HCT116 (cell line): Measurements from ENCODE around the gene FRA10AC1. TPM values are rescaled to one million over a fixed set of nuclear protein-coding genes. Genes with fewer than 3 reads are reported as not detected.

Experiments
- ATAC-seq: fragments of 200-7000 bp; cut with Tn5 transposase; 2 replicates; pipeline ENCODE4 v1.9.1; 2020; ENCODE audit warnings: mild to moderate bottlenecking, moderate library complexity
- BruUV-seq: library from RNA; stranded (reverse); fragments of 400-500 nt; replicated peaks from 2 replicates; lab custom pipeline; 2021; lab: Mats Ljungman, UMichigan
- CTCF ChIA-PET: fragments of 300-600 bp; sonication (Branson Sonifier 250); formaldehyde crosslinking; loops from one replicate; lab custom pipeline; 2021; ENCODE audit warnings: antibody characterized with exemption; lab: Charles Lee
- POLR2A ChIA-PET: fragments of 300-600, 350-600 bp; sonication (Branson Sonifier 250); formaldehyde crosslinking; loops from one replicate; lab custom pipeline; 2021; ENCODE audit warnings: antibody characterized with exemption; lab: Charles Lee
- RAD21 ChIA-PET, 2 experiments: fragments of 300-600 bp; sonication (Branson Sonifier 250); formaldehyde crosslinking; loops; one replicate each; lab custom pipeline; 2023; ENCODE audit warnings: low total read pairs in 2 of 2; ENCODE audit not compliant: uncharacterized antibody in 2 of 2, unreplicated experiment in 2 of 2, low non-redundant PET in 1 of 2; lab: Charles Lee
- DNase-seq: peaks from one replicate; pipeline ENCODE4 v3.0.0-alpha.2; 2010; ENCODE audit warnings: low read depth, low spot score
- H2AFZ ChIP-seq: fragments of 200-600 bp; shearing (Covaris generic), sonication (generic); 2 replicates; pipeline ENCODE4 v1.6.1; 2017; ENCODE audit warnings: low read depth, mixed run types, mixed read lengths, antibody characterized with exemption, low read length; ENCODE audit not compliant: poor library complexity, severe bottlenecking
- H3K27ac ChIP-seq: 2 replicates; pipeline ENCODE4 v1.5.1; 2012; ENCODE audit warnings: low read depth, low read length
- H3K27me3 ChIP-seq: fragments of 200-600 bp; sonication (generic); 2 replicates; pipeline ENCODE4 v1.6.1; 2016; ENCODE audit warnings: mixed run types, low read length, mixed read lengths; ENCODE audit not compliant: insufficient read depth
- H3K36me3 ChIP-seq, 2 experiments: fragments of 200-500 bp in 1 of 2; fragments of 200-600 bp in 1 of 2; sonication (Bioruptor generic) in 1 of 2; sonication (generic) in 1 of 2; 2 replicates each; pipeline versions ENCODE4 v1.5.1 to v1.6.1; 2014 to 2016; ENCODE audit warnings: low read length in 2 of 2, inconsistent platforms in 1 of 2, mixed read lengths in 1 of 2, mixed run types in 1 of 2; ENCODE audit not compliant: insufficient read depth in 2 of 2, control insufficient read depth in 1 of 2
- H3K4me1 ChIP-seq, 2 experiments: fragments of 200-600 bp in 1 of 2; sonication (generic) in 1 of 2; 2 replicates each; pipeline versions ENCODE4 v1.5.1 to v1.6.1; 2012 to 2017; ENCODE audit warnings: low read length in 2 of 2, inconsistent platforms in 1 of 2, mild to moderate bottlenecking in 1 of 2, mixed read lengths in 1 of 2, mixed run types in 1 of 2, moderate library complexity in 1 of 2; ENCODE audit not compliant: insufficient read depth in 2 of 2, control insufficient read depth in 1 of 2
- H3K4me2 ChIP-seq: fragments of 200-600 bp; sonication (generic); 2 replicates; pipeline ENCODE4 v1.6.1; 2017; ENCODE audit warnings: mixed run types, low read length, mixed read lengths
- H3K4me3 ChIP-seq, 2 experiments: fragments of 200-600 bp in 1 of 2; sonication (generic) in 1 of 2; replicated peaks in 1 of 2; 2 replicates each; pipeline ENCODE4 v1.5.1; 2011 to 2016; ENCODE audit warnings: low read length in 2 of 2, control low read depth in 1 of 2, low read depth in 1 of 2, mild to moderate bottlenecking in 1 of 2, mixed read lengths in 1 of 2, mixed run types in 1 of 2
- H3K79me2 ChIP-seq: fragments of 200-600 bp; sonication (generic); 2 replicates; pipeline ENCODE4 v1.6.1; 2017; ENCODE audit warnings: mild to moderate bottlenecking, mixed run types, low read length, moderate library complexity, mixed read lengths; ENCODE audit not compliant: insufficient read depth
- H3K9ac ChIP-seq: fragments of 200-600 bp; sonication (generic); 2 replicates; pipeline ENCODE4 v1.6.1; 2016; ENCODE audit warnings: low read length, mixed read lengths
- H3K9me2 ChIP-seq: fragments of 200-600 bp; sonication (generic), shearing (Covaris generic); 2 replicates; pipeline ENCODE4 v1.6.1; 2017; ENCODE audit warnings: mixed run types, mild to moderate bottlenecking, moderate library complexity; ENCODE audit not compliant: insufficient read depth
- H3K9me3 ChIP-seq, 2 experiments: fragments of 200-500 bp in 1 of 2; fragments of 200-600 bp in 1 of 2; sonication (Bioruptor generic) in 1 of 2; sonication (generic) in 1 of 2; 2 replicates each; pipeline ENCODE4 v1.6.1; 2014 to 2017; ENCODE audit warnings: low read length in 2 of 2, mixed read lengths in 2 of 2, inconsistent platforms in 1 of 2, low read depth in 1 of 2, mild to moderate bottlenecking in 1 of 2, mixed run types in 1 of 2, moderate library complexity in 1 of 2; ENCODE audit not compliant: control insufficient read depth in 1 of 2, insufficient read depth in 1 of 2
- H4K20me1 ChIP-seq: fragments of 200-600 bp; sonication (generic), shearing (Covaris generic); 2 replicates; pipeline ENCODE4 v1.6.1; 2017; ENCODE audit warnings: mixed run types, mild to moderate bottlenecking, moderate library complexity; ENCODE audit not compliant: insufficient read depth
- CEBPB ChIP-seq: IDR thresholded peaks from 2 replicates; pipeline ENCODE4 v1.6.1; 2012; ENCODE audit warnings: low read depth
- EZH2phosphoT487 ChIP-seq: fragments of 200-600 bp; IDR thresholded peaks from 2 replicates; pipeline ENCODE4 v1.6.1; 2018; ENCODE audit warnings: antibody characterized with exemption, borderline replicate concordance
- FOSL1 ChIP-seq: IDR thresholded peaks from 2 replicates; pipeline ENCODE4 v1.6.1; 2012; ENCODE audit warnings: low read depth
- JUND ChIP-seq: IDR thresholded peaks from 2 replicates; pipeline ENCODE4 v1.6.1; 2012
- POLR2A ChIP-seq: IDR thresholded peaks from 2 replicates; pipeline ENCODE4 v1.7.0; 2011; ENCODE audit warnings: borderline replicate concordance; ENCODE audit not compliant: insufficient read depth, insufficient read length; ENCODE audit errors: extremely low read depth
- POLR2AphosphoS5 ChIP-seq: IDR thresholded peaks from 2 replicates; pipeline ENCODE4 v1.6.1; 2011; ENCODE audit warnings: mild to moderate bottlenecking, low read depth, low read length, moderate library complexity
- RAD21 ChIP-seq: IDR thresholded peaks from 2 replicates; pipeline ENCODE4 v1.6.1; 2012; ENCODE audit warnings: low read depth, mild to moderate bottlenecking
- SIN3A ChIP-seq: IDR thresholded peaks from 2 replicates; pipeline ENCODE4 v1.6.1; 2012; ENCODE audit warnings: low read depth
- SRF ChIP-seq: IDR thresholded peaks from 2 replicates; pipeline ENCODE4 v1.6.1; 2012; ENCODE audit warnings: low read depth
- TCF7L2 ChIP-seq: IDR thresholded peaks from 2 replicates; pipeline ENCODE4 v1.7.0; 2011; ENCODE audit warnings: borderline replicate concordance, inconsistent platforms; ENCODE audit not compliant: insufficient read depth, insufficient read length; ENCODE audit errors: extremely low read depth
- YY1 ChIP-seq: IDR thresholded peaks from 2 replicates; pipeline ENCODE4 v1.6.1; 2011; ENCODE audit warnings: low read length, low read depth, moderate library complexity, mild to moderate bottlenecking; ENCODE audit not compliant: insufficient replicate concordance; ENCODE audit errors: extremely low read depth
- ZFX ChIP-seq: fragments of 450-650 bp; IDR thresholded peaks from 2 replicates; pipeline ENCODE4 v1.6.1; 2017
- ZNF274 ChIP-seq: fragments of 200-500 bp; sonication (Bioruptor generic); IDR thresholded peaks from 2 replicates; pipeline ENCODE4 v1.6.1; 2014; ENCODE audit warnings: mild to moderate bottlenecking, low read depth, low read length, inconsistent platforms
- intact Hi-C: fragments of 100-400 bp; cut with micrococcal nuclease; formaldehyde crosslinking; loops from 2 replicates; pipeline ENCODE4 v1.10.0; 2022
- total RNA-seq: library from RNA; stranded (reverse); gene quantifications from one replicate; pipeline ENCODE4 v1.2.1, GENCODE V29; 2021; ENCODE audit not compliant: unreplicated experiment
- TF ChIP-seq, protein P1 (sequence below): IDR thresholded peaks from 2 replicates; pipeline ENCODE4 v1.6.1; 2012; ENCODE audit warnings: low read depth
- TF ChIP-seq, protein P2 (sequence below): IDR thresholded peaks from 2 replicates; pipeline ENCODE4 v1.6.1; 2012

The FRA10AC1 gene
- total RNA-seq, 1 experiment from 2014 or later = 21.9 TPM

DNA sequence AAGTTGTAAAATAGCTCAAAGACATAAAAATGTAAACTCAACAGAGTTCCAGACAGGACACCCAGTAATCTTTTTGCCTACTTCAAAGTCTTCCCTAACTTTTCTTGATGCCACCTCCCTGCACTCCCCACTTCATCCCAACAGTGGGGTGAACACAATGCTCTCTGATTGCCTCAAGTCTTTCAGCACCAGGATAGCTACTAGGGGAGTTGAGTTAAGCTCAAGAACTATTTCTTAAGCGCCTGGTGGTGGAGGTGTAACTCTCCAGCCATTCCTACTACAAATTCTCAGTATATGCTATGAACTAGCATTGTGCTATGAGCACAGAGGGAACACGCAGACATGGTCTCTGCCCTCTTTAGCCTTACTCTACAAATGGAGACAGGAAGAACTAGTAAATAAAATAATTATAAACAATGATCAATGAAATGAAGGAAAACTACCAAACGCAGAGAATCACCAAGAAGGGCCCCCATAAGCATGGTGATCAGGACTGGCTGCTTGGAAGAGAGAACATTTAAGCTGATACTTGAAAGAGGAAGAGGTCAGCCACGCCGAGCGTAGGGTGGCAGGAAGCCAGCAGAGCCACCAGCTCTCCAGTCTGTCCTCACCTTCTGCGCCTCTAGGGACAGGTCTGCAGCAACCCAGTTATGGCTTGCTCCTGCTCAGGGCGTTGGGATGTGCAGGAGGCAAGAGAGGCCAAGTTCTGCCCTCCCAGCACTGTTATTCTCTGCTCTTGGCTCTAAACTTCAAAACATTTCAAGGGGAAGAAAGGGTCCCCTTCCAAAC is 16.7 kb upstream of the FRA10AC1 start (continued):
- TF ChIP-seq, protein P1, sequence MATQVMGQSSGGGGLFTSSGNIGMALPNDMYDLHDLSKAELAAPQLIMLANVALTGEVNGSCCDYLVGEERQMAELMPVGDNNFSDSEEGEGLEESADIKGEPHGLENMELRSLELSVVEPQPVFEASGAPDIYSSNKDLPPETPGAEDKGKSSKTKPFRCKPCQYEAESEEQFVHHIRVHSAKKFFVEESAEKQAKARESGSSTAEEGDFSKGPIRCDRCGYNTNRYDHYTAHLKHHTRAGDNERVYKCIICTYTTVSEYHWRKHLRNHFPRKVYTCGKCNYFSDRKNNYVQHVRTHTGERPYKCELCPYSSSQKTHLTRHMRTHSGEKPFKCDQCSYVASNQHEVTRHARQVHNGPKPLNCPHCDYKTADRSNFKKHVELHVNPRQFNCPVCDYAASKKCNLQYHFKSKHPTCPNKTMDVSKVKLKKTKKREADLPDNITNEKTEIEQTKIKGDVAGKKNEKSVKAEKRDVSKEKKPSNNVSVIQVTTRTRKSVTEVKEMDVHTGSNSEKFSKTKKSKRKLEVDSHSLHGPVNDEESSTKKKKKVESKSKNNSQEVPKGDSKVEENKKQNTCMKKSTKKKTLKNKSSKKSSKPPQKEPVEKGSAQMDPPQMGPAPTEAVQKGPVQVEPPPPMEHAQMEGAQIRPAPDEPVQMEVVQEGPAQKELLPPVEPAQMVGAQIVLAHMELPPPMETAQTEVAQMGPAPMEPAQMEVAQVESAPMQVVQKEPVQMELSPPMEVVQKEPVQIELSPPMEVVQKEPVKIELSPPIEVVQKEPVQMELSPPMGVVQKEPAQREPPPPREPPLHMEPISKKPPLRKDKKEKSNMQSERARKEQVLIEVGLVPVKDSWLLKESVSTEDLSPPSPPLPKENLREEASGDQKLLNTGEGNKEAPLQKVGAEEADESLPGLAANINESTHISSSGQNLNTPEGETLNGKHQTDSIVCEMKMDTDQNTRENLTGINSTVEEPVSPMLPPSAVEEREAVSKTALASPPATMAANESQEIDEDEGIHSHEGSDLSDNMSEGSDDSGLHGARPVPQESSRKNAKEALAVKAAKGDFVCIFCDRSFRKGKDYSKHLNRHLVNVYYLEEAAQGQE = no peak
- TF ChIP-seq TCF7L2 (no peak), FOSL1 (no peak), ZFX (no peak), JUND (no peak), EZH2phosphoT487 (no peak), POLR2A (no peak), CEBPB (no peak)
- TF ChIP-seq, protein P2, sequence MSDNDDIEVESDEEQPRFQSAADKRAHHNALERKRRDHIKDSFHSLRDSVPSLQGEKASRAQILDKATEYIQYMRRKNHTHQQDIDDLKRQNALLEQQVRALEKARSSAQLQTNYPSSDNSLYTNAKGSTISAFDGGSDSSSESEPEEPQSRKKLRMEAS = no peak
- TF ChIP-seq, all 23 proteins: peak for 0

DNA sequence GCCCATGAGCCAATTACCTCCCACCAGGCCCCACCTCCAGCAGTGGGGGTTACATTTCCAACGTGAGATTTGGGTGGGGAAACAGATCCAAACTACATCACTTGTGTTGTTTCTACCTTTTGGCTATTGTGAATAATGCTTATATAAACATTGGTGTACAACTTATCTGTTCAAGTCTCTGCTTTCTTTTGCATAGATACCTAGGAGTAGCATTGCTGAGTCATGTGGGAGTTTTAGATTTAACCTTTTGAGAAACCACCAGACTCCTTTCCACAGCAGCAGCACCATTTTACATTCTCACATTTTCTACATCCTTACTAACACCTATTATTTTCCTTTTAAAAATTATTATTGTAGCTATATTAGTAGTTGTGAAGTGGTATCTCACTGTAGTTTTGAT is 14.4 kb upstream of the FRA10AC1 start:
- DNase-seq = no peak
- TF ChIP-seq SIN3A (no peak), ZNF274 (no peak), RAD21 (no peak), EZH2phosphoT487 (no peak), SRF (no peak), JUND (no peak), POLR2AphosphoS5 (no peak), YY1 (no peak)
- TF ChIP-seq, protein P2 = no peak
- TF ChIP-seq, all 23 proteins: peak for 0
- Histone ChIP-seq H3K27me3 (no peaks in the 10 kb centered on the region), H3K27ac (no peak overlapping the region), H3K79me2 (no peaks in the 10 kb centered on the region), H4K20me1 (no peaks in the 10 kb centered on the region), H3K4me2 (no peak overlapping the region), H2AFZ (no peak overlapping the region), H3K9ac (no peak overlapping the region), H3K36me3 (no peaks in the 10 kb centered on the region), H3K4me3 (no peak overlapping the region), H3K9me2 (no peaks in the 10 kb centered on the region), H3K9me3 (no peaks in the 10 kb centered on the region), H3K4me1 (no peaks in the 10 kb centered on the region)
- intact Hi-C loops = no loop called here
- no peak for ATAC-seq
- RAD21 ChIA-PET = no interaction called here
- BruUV-seq = no TSS peak
- POLR2A ChIA-PET = no interaction called here
- CTCF ChIA-PET = no interaction called here
